Spleen (tissue), 7 donors: ENCODE results near the gene ALG1.

ENCODE experiments used
- POLR2A ChIP-seq, 3 donors: fragments of 450-650 bp; IDR thresholded peaks; one replicate each; pipeline ENCODE4 v1.5.1; 2017; ENCODE audit warnings: antibody characterized with exemption in 3 of 3, mild to moderate bottlenecking in 1 of 3
- POLR2AphosphoS5 ChIP-seq, 3 donors: sonication (generic); formaldehyde crosslinking; IDR thresholded peaks; one replicate each; pipeline ENCODE4 v1.5.1; 2017; ENCODE audit warnings: antibody characterized with exemption in 3 of 3
- TF ChIP-seq, protein P1 (sequence below), 11 experiments: fragments of 200-600 bp in 7 of 11; fragments of 450-650 bp in 4 of 11; sonication (generic) in 4 of 11; IDR thresholded peaks in 8 of 11; conservative IDR thresholded peaks in 3 of 11; 1 replicate in 7 of 11; 2 replicates in 4 of 11; pipeline versions ENCODE4 v1.4.0 to v1.8.0; 2016 to 2021; ENCODE audit warnings: antibody characterized with exemption in 11 of 11, inconsistent platforms in 4 of 11, mild to moderate bottlenecking in 1 of 11
- donor health status: DM: no; HTN: no; CAD: no; lungs with moderate emphysema.
- donor health status: DM: no; HTN: no; CAD: no.
- donor health status: DM: no; HTN: no; CAD: no.

DNA sequence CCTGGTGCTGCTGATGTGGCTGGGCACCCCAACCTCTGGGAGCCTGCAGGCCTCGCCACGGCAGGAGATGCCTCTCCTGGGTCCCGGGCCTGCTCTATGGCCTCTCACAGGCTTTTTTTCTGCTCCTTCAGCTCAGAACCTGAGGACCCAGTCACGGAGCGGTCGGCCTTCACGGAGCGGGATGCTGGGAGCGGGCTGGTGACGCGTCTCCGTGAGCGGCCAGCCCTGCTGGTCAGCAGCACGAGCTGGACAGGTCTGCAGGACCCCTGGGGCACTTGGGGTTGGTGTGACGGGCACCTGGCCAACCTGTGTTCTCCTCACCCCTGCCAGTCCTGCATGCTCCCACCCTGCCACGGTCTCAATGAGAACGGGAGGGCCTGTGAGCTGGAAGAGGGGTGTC, 7.0 kb downstream of the ALG1 start:
- TF ChIP-seq, protein P1, sequence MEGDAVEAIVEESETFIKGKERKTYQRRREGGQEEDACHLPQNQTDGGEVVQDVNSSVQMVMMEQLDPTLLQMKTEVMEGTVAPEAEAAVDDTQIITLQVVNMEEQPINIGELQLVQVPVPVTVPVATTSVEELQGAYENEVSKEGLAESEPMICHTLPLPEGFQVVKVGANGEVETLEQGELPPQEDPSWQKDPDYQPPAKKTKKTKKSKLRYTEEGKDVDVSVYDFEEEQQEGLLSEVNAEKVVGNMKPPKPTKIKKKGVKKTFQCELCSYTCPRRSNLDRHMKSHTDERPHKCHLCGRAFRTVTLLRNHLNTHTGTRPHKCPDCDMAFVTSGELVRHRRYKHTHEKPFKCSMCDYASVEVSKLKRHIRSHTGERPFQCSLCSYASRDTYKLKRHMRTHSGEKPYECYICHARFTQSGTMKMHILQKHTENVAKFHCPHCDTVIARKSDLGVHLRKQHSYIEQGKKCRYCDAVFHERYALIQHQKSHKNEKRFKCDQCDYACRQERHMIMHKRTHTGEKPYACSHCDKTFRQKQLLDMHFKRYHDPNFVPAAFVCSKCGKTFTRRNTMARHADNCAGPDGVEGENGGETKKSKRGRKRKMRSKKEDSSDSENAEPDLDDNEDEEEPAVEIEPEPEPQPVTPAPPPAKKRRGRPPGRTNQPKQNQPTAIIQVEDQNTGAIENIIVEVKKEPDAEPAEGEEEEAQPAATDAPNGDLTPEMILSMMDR (IDR thresholded peaks at IDR 0.05 in 8 of 11, conservative IDR thresholded peaks at IDR 0.05 in 3 of 11), result no peak
- TF ChIP-seq POLR2A (IDR thresholded peaks at IDR 0.05) (no peak), POLR2AphosphoS5 (IDR thresholded peaks at IDR 0.05) (no peak)
